ENCODE measurements around the gene HTR3E.
"Not testable (repeated sequence)": the region's sequence is repeated elsewhere in the genome, so short reads cannot be mapped to it uniquely, and the experiment has no call there.

HTR3E gene

GRCh38 chr3:184096811-184097383 lies at the start of gene HTR3E:
TSS of gene HTR3E (plus strand) at chr3:184097064. CDS start at chr3:184097530, 466 bp downstream.
- no peak for DNase-seq

GRCh38 chr3:184050217-184050847 lies 46.5 kb upstream of the HTR3E start:
- no peak for DNase-seq

GRCh38 chr3:184052767-184053166 lies 44.1 kb upstream of the HTR3E start, which contains the start of gene HTR3C:
TSS of gene HTR3C (plus strand) at chr3:184053047. CDS start at chr3:184053081, 34 bp downstream.
- no peak for DNase-seq

GRCh38 chr3:184058029-184058428 lies 38.8 kb upstream of the HTR3E start:
- no peak for DNase-seq

- no peak for DNase-seq
Observed at GRCh38 chr3:184059424-184059823, 37.4 kb upstream of the HTR3E start.

- no peak for DNase-seq
Observed at GRCh38 chr3:184062637-184063036, 34.2 kb upstream of the HTR3E start.

- no peak for DNase-seq
Observed at GRCh38 chr3:184066211-184066610, 30.7 kb upstream of the HTR3E start.

GRCh38 chr3:184067573-184068055 lies 29.2 kb upstream of the HTR3E start:
- no peak for DNase-seq

- no peak for DNase-seq
Observed at GRCh38 chr3:184068344-184068743, 28.5 kb upstream of the HTR3E start.

GRCh38 chr3:184071142-184071541 lies 25.7 kb upstream of the HTR3E start:
- DNase-seq = not testable (repeated sequence)

GRCh38 chr3:184073621-184074020 lies 23.2 kb upstream of the HTR3E start:
- no peak for DNase-seq

- no peak for DNase-seq
Observed at GRCh38 chr3:184075901-184076300, 21.0 kb upstream of the HTR3E start.

GRCh38 chr3:184077881-184078280 lies 19.0 kb upstream of the HTR3E start:
- DNase-seq = no peak

GRCh38 chr3:184078851-184079250 lies 18.0 kb upstream of the HTR3E start:
- no peak for DNase-seq

- DNase-seq = no peak
Observed at GRCh38 chr3:184081116-184081830, 15.6 kb upstream of the HTR3E start.

- no peak for DNase-seq
Observed at GRCh38 chr3:184082034-184082433, 14.8 kb upstream of the HTR3E start.

- no peak for DNase-seq
Observed at GRCh38 chr3:184082465-184082864, 14.4 kb upstream of the HTR3E start.

- no peak for DNase-seq
Observed at GRCh38 chr3:184085389-184085852, 11.4 kb upstream of the HTR3E start.

GRCh38 chr3:184092199-184092598 lies 4.7 kb upstream of the HTR3E start:
- no peak for DNase-seq

- no peak for DNase-seq
Observed at GRCh38 chr3:184097556-184097955, 692 bp downstream of the HTR3E start.

- no peak for DNase-seq
Observed at GRCh38 chr3:184099806-184100686, 3.2 kb downstream of the HTR3E start.

GRCh38 chr3:184110316-184110725 lies 13.5 kb downstream of the HTR3E start:
- DNase-seq = no peak

GRCh38 chr3:184116017-184116416 lies 19.2 kb downstream of the HTR3E start:
- DNase-seq = no peak

All from NCI-H1092 (cell line).